Stimulated activated CD8-positive, alpha-beta memory T cell treated with anti-CD3 and anti-CD28 coated beads, Interleukin-2, amount 100 ng/mL, for 48 hours (primary cell): ENCODE measurements around the gene RRAS.
"Not testable (repeated sequence)": the region's sequence is repeated elsewhere in the genome, so short reads cannot be mapped to it uniquely, and the experiment has no call there.

Source experiments
- DNase-seq, 2 donors: peaks; one replicate each; pipeline ENCODE4 v3.0.0-alpha.2; 2020; ENCODE audit warnings: low read depth in 2 of 2

Gene RRAS

DNA sequence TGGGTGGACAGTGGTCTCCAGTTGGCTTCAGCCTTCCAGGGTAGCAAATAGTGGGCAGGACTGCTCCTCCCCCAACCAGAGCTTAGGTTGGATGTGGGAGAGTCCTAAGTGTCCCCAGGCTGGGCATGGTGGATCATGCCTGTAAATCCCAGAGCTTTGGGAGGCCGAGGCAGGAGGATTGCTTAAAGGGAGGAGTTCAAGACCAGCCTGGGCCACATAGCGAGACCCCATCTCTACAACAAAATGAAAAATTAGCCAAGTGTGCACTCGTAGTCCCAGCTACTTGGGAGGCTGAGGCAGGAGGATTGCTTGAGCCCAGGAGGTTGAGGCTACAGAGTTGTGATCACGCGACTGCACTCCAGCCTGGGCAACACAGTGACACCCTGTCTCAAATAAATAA lies 7.4 kb downstream of the RRAS start:
- no peak for DNase-seq

DNA sequence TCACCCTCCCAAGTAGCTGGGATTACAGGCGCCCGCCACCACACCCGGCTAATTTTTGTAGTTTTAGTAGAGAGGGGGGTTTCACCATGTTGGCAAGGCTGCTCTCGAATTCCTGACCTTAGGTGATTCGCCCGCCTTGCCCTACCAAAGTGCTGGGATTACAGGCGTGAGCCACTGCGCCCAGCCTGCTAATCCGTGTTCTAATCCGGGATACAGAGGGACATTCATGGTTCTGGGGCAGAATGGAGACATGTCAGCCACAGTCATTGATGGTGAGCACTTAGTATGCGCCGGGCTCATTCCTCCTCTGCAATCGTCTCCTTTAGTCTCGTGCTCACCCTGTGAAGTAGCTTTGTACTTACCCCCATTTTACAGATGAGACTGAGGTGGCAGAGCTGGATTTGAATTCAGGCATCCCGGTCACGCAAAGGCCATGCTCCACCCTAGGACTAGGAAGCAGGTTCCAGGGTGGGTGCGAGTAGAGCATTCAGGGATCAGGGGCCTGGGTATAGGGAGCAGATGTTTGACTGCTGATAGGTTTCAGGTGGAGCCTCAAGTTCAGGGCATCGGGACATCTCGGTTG lies 8.2 kb downstream of the RRAS start:
- no peak for DNase-seq

DNA sequence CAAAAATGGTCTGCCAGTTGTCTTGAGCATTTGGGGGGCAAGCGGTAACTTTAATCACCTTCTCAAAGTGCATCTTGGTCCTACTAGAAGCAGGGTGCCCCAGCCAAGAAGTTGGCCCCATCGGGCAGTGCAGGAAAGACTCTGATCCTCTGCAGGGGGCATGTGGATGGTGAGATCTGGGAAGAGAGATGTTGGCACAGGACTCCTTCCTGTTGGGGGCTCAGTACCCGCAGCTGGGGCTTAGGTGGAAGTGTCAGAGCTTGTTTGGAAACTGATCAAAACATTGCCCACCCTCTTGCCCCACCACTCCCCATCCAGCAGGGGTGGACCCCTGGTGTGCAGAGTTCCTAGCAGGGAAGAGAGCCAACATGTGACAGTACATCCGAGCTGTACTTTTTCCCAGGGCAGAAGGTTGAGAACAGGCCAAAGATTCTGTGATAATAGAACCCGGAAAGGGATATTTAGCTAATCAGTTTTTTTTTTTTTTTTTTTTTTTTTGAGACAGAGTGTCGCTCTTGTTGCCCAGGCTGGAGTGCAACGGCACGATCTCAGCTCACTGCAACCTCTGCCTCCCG lies 8.8 kb downstream of the RRAS start:
- no peak for DNase-seq

DNA sequence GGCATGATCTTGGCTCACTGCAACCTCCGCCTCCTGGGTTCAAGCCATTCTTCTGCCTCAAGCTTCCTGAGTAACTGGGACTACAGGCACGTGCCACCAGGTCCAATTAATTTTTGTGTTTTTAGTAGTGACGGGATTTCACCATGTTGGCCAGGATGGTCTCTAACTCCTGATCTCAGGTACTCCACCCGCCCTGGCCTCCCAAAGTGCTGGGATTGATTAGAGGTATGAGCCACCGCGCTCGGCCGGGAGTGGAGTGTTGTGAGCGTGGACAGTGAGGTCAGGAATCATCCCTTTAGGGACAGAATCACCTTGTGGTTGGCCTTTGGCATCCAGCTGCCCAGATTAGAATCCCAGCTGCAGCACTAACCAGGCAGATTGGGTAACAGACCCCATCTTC lies 10.3 kb downstream of the RRAS start:
- DNase-seq: no peak

DNA sequence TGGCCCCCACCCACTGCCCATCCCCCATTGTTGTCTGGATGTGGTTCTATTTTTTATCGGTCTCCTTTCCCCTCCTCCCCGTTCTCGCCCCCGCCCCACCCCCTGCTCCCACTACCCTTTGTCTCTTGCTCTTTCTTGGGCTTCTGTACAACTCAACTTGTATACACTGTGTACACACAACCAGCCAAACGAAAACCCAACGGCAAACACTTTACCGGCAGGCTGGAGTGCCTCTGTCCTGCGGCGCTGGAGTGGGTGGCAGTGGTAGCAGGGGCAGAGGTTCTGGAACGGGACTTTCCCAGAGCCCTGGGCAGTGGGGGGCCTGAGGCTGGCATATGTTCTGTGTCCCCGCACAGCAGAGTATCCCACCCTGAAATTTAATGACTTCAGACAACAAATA lies 13.7 kb downstream of the RRAS start:
- DNase-seq: no peak

DNA sequence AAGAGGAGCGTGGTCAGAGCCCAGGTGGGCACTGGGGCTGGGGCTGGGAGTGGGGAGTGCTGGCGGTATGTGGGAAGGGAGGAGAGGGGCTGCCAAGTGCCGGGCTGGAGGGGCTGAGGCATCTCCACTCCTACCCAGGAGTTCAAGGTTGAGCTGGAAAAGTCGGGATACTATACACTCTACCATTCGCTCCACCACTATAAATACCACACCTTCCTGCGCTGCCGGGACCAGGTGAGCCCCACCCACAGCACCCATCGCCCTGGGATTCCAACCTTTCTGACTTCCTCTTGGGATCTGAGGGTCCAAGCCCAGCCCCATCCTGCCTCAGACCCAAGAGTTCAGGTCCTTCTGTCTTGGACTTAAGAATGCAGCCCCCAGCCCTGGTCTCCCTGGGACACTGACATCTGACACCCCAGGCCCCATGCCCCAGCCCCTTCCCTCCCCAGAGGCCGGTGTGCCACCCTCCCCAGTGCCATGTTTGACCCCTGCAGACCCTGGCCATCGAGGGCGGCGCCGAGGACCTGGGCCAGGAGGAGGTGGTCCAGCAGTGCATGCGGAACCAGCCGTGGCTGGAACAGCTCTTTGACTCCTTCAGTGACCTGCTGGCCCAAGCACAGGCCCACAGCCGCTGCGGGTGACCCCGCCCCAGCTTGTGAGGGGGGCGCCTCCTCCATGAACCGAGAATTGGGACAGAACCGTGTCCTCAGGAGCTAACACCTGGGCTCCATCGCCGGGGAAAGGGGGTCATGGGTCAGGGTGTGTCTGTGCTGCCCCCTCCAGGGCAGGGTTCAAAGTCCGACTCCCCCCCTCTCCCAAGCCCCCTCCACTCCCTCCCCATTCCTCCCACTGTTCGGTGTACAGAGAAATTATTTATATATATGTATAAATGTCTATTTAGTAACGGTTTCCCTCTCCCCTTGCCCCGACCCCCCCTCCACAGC lies 14.7 kb downstream of the RRAS start:
- DNase-seq: no peak

DNA sequence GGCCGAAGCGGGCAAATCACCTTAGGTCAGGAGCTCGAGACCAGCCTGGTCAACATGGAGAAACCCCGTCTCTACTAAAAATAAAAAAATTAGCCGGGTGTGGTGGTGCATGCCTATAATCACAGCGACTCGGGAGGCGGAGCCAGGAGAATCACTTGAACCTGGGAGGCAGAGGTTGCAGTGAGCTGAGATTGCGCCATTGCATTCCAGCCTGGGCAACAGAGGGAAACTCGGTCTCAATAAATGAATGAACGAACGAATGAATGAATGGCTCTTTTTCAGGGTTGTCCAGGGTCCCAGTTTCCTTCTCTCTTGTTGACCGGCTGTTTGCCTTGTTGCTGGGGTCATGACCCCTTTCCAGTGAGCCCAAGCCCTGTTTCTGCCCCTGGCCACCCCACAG lies 22.1 kb downstream of the RRAS start:
- DNase-seq: not testable (repeated sequence)

DNA sequence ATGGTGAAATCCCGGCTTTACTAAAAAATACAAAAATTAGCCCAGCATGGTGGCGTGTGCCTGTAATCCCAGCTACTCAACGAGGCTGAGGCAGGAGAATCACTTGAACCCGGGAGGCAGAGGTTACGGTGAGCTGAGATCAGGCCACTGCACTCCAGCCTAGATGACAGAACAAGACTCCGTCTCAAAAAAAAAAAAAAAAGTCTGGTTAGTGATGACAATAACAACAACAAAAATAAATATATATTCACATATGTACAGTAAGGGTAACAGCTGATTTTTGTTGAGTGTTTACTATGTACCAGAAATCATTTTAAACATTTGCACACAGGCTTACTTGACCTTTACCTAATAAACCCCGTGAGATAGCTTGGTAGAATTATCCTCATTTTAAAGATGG lies 23.0 kb downstream of the RRAS start:
- no peak for DNase-seq

DNA sequence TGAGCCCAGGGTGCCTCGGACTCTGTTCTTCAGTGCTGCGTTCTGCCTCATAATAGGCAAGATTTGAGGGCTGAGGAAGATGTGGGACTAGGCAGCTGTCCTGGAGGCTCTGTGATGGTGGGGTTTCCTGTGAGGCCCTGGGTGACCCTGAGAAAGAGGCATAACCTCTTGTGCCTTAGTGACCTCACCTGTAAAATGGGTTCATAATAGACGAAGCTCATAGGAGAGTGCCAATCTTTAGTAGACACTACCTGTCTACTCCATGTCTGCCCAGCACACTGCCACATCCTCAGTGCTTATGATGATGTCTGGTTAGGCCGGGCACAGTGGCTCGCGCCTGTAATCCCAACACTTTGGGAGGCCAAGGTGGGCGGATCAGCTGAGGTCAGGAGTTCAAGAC lies 23.4 kb downstream of the RRAS start:
- no peak for DNase-seq

DNA sequence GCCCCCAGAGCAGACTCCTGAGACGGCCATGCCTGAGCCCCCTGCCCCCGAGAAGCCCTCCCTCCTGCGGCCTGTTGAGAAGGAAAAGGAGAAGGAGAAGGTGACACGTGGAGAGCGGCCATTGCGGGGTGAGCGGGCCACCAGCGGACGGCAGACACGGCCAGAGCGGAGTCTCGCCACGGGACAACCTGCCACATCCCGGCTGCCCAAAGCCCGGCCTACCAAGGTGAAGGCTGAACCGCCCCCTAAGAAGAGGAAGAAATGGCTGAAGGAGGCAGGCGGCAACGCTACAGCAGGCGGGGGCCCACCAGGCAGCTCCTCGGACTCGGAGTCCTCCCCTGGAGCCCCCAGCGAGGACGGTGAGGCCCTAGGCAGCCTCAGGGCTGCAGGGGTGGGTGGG lies 24.1 kb downstream of the RRAS start:
- no peak for DNase-seq

DNA sequence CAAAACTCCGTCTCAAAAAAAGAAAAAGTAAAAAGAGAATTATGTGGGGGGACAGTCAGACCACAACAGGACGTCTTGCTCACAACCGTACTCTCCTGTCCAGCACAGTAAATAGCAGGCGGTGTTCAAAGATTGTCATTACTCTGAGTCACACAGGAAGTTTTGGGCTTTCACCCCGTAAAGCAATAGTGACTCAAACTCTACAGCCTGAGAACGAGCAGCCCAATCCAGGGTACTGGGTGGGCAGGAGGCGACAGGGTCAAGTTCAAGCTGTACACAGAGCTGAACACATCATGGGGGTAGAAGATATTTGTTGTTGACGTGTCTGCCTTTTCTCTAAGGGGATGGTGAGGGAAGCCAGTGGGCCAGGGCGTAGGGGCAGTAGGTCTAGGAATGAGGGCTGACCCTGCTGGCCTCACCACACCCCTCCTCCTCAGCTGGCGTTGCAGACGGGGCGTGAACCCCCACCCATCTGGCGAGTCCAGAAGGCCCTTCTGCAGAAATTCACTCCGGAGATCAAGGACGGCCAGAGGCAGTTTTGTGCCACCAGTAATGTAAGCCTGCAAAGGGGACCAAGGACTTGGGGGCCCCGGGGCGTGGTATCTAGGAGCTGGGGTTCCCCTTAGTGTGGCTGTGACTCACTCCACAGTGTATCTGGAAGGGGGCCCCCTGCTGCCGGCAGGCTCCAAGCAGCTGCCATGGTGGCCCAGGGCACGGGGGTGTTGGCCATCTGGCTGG lies 25.7 kb downstream of the RRAS start:
- peak; percentile 33 to 36 for DNase-seq

DNA sequence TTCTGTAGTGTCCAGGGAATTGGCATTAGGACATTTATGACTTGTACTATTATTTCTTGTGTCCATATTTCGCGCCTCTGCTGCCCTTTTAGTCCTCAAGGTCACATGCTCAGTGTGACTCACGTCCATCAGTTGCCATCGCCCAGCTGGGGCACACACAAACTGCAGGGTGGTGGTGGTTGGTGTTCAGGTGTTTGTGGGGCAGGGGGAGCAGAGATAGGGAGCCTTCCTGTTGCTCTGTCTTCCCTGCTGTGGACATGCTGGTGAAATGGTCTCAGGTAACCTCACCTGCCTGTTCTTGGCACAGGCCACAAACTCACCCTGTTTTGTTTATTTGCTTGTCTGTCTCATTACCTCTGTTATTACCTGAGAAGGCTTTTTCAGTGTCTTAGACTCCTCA lies 26.6 kb downstream of the RRAS start:
- no peak for DNase-seq

DNA sequence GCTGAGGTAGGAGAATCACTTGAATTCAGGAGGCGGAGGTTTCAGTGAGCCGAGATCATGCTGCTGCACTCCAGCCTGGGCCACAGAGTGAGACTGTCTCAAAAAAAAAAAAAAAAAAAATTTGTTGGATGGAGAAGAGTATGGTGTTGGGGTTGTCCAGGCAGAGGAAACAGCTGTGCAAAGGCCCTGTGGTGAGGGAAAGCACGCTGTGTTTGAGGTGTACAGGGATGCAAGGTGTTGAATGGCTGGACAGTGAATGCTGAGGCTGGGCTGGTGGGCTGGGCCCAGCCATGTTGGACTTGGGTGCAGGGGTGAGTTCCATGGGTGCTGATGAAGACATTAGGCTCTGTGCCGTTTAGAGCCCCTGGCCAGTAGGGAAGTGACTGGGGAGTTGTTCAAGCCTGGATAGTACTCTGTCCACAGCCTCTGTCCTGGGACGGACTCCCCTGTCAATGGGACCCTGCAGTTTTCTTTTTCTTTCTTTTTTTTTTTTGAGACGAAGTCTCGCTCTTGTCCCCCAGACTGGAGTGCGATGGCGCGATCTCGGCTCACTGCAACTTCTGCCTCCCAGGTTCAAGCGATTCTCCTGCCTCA lies 30.3 kb downstream of the RRAS start:
- no peak for DNase-seq

DNA sequence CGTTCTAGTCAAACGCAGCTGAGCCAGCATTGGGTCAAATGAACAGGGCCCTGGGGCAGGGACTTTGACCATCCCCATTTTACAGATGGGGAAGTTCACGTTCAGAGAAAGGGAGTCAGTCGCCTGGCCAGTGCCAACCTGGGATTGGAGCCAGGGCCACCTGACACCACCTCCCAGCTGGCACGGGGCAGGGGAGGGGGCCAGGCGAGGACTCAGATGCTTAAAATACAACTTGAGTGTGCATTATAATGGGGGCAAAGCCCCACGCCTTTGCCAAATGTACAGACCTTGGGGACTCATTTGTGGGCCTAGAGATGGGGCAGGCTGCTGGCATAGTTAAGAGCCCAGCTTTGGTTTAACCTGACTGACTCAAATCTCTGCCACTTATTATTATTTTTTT lies 34.3 kb downstream of the RRAS start:
- DNase-seq: no peak

DNA sequence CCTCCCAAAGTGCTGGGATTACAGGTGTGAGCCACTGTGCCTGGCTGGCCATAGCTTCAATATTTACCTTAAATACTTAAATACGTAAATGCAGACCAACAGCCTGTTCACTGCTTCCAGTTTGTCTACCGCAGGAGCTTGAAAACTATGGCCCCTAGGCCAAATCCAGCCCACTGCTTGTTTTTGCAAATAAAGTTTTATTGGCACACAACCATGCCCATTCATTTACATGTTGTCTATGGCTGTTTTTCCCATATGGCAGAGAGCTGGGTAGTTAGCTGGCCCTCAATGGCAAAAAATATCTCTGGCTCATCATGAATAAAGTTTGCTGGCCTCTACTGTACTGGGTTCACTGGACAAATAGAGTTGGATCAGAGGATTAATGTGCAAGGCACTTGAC lies 37.1 kb downstream of the RRAS start:
- DNase-seq: no peak

DNA sequence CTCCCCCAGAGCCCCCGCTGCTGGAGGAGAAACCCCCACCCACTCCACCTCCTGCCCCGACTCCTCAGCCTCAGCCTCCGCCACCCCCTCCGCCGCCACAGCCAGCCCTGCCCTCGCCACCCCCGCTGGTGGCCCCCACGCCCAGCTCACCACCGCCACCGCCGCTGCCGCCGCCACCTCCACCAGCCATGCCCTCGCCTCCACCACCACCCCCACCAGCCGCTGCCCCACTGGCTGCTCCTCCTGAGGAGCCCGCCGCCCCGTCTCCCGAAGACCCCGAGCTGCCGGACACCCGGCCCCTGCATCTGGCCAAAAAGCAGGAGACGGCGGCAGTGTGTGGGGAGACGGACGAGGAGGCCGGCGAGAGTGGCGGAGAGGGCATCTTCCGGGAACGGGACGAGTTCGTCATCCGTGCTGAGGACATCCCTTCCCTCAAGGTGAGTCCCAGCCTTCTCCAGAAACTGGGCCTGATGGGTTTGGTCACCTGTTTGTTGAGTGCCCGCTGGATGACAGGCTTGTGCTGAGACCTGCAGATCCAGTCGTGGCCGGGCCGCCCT lies 38.4 kb downstream of the RRAS start:
- DNase-seq: no peak

DNA sequence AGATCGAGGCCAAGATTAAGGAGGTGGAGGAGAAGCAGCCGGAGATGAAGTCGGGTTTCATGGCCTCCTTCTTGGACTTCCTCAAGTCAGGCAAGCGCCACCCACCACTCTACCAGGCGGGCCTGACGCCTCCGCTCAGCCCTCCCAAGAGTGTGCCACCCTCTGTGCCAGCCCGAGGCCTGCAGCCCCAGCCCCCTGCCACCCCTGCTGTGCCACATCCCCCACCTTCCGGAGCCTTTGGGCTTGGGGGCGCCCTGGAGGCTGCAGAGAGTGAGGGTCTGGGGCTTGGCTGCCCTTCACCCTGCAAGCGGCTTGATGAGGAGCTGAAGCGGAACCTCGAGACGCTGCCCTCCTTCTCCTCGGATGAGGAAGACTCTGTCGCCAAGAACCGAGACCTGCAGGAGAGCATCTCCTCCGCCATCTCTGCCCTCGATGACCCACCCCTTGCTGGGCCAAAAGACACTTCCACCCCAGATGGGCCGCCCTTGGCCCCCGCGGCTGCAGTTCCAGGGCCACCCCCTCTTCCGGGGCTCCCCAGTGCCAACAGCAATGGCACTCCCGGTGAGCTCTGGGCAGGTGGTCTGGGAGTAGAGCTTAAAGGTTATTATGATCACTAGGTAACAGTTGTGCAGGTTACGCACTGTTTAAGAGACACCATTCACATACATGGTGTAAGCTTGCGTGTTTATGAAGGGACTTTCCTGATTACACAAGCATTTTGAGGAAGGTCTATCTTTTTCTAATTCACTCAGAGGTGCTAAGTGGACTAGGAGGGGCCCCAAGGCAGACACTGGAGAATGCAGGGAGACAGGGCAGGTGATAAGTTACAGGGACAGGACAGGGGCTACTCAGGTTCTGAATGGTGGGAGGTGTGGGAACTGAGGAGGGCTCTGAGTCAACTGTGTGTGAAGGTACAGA lies 40.3 kb downstream of the RRAS start:
- DNase-seq: no peak

DNA sequence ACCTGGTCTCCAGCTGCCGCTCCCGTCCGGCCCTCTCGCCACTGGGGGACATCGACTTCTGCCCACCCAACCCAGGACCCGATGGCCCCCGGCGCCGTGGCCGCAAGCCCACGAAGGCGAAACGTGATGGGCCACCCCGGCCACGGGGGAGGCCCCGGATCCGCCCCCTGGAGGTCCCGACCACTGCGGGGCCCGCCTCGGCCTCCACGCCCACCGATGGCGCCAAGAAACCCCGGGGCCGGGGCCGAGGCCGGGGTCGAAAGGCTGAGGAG lies 42.3 kb downstream of the RRAS start:
- no peak for DNase-seq

DNA sequence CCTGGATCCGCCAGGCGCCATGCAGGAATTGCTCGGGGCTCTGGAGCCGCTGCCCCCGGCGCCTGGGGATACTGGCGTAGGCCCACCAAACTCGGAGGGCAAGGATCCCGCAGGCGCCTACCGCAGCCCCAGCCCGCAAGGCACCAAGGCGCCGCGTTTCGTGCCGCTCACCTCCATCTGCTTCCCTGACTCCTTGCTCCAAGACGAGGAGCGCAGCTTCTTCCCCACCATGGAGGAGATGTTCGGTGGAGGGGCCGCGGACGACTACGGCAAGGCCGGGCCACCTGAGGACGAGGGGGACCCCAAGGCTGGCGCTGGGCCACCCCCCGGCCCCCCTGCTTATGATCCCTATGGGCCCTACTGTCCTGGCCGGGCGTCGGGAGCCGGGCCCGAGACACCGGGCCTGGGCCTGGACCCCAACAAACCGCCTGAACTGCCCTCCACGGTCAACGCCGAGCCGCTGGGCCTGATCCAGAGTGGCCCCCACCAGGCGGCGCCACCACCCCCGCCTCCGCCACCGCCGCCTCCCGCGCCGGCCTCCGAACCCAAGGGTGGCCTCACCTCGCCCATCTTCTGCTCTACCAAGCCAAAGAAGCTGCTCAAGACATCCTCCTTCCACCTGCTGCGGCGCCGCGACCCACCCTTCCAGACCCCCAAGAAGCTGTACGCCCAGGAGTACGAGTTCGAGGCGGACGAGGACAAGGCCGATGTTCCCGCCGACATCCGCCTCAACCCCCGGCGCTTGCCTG lies 42.8 kb downstream of the RRAS start:
- DNase-seq: no peak

DNA sequence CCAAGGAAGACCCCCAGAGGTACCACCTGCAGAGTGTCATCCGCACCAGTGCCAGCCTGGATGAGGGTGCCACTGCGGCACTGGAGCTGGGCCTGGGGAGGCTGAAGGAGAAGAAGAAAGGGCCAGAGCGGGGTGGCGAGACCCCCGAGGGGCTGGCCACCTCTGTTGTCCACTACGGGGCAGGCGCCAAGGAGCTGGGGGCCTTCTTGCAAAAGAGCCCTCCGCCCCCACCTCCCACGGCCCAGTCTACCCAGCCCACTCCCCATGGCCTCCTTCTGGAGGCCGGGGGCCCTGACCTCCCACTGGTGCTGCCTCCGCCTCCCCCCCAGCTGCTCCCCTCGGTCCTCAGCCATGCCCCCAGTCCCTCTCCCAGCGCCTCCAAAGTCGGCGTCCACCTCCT lies 43.5 kb downstream of the RRAS start:
- no peak for DNase-seq
